OCI-LY3 (cell line): ENCODE measurements around the gene CPSF3.

ENCODE experiments used
- H2AFZ ChIP-seq: fragments of 200-600, 300-600 bp; shearing (Covaris generic); 2 replicates; pipeline ENCODE4 v1.6.0; 2014; ENCODE audit warnings: antibody characterized with exemption, low read depth, low read length
- H3K27ac ChIP-seq: fragments of 200-600, 300-600 bp; sonication (generic); 2 replicates; pipeline ENCODE4 v1.5.1; 2014; ENCODE audit warnings: mild to moderate bottlenecking, low read length, moderate library complexity, mixed read lengths
- H3K27me3 ChIP-seq: fragments of 200-600, 300-600 bp; sonication (generic); 2 replicates; pipeline ENCODE4 v1.6.1; 2014; ENCODE audit warnings: low read depth, low read length, mixed read lengths
- H3K36me3 ChIP-seq: fragments of 200-600, 300-600 bp; sonication (generic); replicated peaks from 2 replicates; pipeline ENCODE3; 2014; ENCODE audit warnings: low read depth, low read length, mixed read lengths
- H3K4me1 ChIP-seq: fragments of 300-600, 200-600 bp; sonication (generic); 2 replicates; pipeline ENCODE4 v1.6.1; 2014; ENCODE audit warnings: low read length, mixed read lengths
- H3K4me2 ChIP-seq: fragments of 200-600, 300-600 bp; sonication (generic); 2 replicates; pipeline ENCODE4 v1.6.1; 2014; ENCODE audit warnings: low read length, mixed read lengths
- H3K4me3 ChIP-seq: fragments of 300-600, 200-600 bp; sonication (generic); 2 replicates; pipeline ENCODE4 v1.5.1; 2014; ENCODE audit warnings: antibody characterized with exemption, mild to moderate bottlenecking, low read length, moderate library complexity
- H3K79me2 ChIP-seq: fragments of 300-600, 200-600 bp; shearing (Covaris generic); 2 replicates; pipeline ENCODE4 v1.6.1; 2014; ENCODE audit warnings: mild to moderate bottlenecking, low read length, mixed read lengths
- H3K9ac ChIP-seq: fragments of 300-600, 200-600 bp; shearing (Covaris generic); 2 replicates; pipeline ENCODE4 v1.6.0; 2014; ENCODE audit warnings: mild to moderate bottlenecking, low read length, moderate library complexity
- H3K9me3 ChIP-seq: fragments of 200-600, 300-600 bp; shearing (Covaris generic); 2 replicates; pipeline ENCODE4 v1.6.1; 2014; ENCODE audit warnings: low read length, mixed read lengths; ENCODE audit not compliant: insufficient read depth
- H4K20me1 ChIP-seq: fragments of 200-600, 300-600 bp; sonication (generic); 2 replicates; pipeline ENCODE4 v1.6.1; 2016; ENCODE audit warnings: low read length, mixed read lengths; ENCODE audit not compliant: insufficient read depth
- EZH2phosphoT487 ChIP-seq: fragments of 200-600 bp; shearing (Covaris generic); IDR thresholded peaks from 2 replicates; pipeline ENCODE4 v1.6.1; 2018; ENCODE audit warnings: antibody characterized with exemption, mixed run types, low read depth
- TF ChIP-seq, protein P1 (sequence below): fragments of 200-600, 300-600 bp; sonication (generic); IDR thresholded peaks from 2 replicates; pipeline ENCODE4 v1.5.1; 2014; ENCODE audit warnings: antibody characterized with exemption, low read length, low read depth

The CPSF3 gene

DNA sequence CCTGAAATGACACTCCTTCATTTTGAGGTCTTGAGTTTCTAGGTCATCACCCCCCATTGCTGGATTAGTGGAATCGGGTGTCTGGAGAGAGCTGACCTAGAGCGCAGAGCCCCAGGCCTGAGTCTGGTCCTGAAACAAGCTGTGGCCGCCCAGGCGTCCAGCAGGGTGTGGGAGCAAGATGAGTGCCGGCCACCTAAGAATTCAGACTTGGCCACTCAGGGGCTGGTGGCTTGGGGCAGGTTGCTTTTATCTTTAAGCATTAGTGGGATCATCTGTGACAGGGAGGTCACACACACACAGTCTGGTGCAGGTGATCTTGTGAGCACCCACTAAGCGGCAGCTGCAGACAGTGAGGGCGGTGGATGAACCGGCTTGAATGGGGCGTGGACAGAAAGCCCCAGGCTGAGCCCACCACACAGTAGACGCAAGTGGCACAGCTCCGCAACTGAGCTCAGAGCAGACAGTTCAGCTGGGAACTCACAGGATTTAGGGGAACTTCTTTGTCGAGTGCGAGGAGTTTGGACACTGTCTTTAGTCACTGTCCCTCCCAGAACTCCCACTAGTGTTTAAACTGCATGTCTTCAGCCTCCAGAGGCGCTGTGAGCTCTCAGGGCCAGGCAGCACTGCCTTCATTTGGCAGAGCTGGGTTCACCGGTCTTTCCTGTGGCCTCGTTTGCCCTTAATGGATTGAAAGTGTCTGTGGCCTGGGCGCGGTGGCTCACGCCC is 21.6 kb upstream of the CPSF3 start:
- Histone ChIP-seq H3K4me1 (no peaks in the 10 kb centered on the region), H3K4me2 (no peak overlapping the region), H3K27me3 (no peaks in the 10 kb centered on the region), H3K36me3 (no peaks in the 10 kb centered on the region), H3K9me3 (no peaks in the 10 kb centered on the region), H3K79me2 (no peaks in the 10 kb centered on the region), H4K20me1 (no peaks in the 10 kb centered on the region), H3K4me3 (no peak overlapping the region), H3K9ac (no peak overlapping the region), H2AFZ (no peak overlapping the region), H3K27ac (no peak overlapping the region)
- TF ChIP-seq EZH2phosphoT487: no peak
- TF ChIP-seq, protein P1, sequence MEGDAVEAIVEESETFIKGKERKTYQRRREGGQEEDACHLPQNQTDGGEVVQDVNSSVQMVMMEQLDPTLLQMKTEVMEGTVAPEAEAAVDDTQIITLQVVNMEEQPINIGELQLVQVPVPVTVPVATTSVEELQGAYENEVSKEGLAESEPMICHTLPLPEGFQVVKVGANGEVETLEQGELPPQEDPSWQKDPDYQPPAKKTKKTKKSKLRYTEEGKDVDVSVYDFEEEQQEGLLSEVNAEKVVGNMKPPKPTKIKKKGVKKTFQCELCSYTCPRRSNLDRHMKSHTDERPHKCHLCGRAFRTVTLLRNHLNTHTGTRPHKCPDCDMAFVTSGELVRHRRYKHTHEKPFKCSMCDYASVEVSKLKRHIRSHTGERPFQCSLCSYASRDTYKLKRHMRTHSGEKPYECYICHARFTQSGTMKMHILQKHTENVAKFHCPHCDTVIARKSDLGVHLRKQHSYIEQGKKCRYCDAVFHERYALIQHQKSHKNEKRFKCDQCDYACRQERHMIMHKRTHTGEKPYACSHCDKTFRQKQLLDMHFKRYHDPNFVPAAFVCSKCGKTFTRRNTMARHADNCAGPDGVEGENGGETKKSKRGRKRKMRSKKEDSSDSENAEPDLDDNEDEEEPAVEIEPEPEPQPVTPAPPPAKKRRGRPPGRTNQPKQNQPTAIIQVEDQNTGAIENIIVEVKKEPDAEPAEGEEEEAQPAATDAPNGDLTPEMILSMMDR: no peak

DNA sequence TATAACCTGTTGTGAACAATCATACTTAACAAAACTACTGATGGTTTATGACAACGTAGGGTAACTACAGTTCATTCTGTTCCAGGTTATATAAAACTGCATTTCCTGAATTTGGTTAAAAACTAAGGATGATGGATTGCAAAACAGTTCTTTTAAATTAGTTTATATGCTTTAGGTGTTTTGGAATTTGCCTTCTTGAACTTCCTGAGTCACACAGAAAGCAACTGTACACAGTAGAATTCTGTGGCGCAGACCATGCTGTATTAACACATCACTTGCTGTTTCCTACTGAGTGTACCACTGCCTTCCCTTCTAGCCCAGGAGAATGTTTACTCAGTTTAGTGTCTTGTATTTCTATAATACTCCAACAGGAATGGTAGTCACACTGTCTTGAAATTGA is 19.5 kb upstream of the CPSF3 start:
- no peak for TF ChIP-seq EZH2phosphoT487
- TF ChIP-seq, protein P1: no peak
- H3K4me2 ChIP-seq: no peak overlapping the region
- no peaks in the 10 kb centered on the region for H3K4me1 ChIP-seq
- no peaks in the 10 kb centered on the region for H3K36me3 ChIP-seq
- no peaks in the 10 kb centered on the region for H3K9me3 ChIP-seq
- no peak overlapping the region for H3K9ac ChIP-seq
- no peak overlapping the region for H3K4me3 ChIP-seq
- H3K27ac ChIP-seq: no peak overlapping the region
- no peaks in the 10 kb centered on the region for H3K27me3 ChIP-seq
- H3K79me2 ChIP-seq: no peaks in the 10 kb centered on the region
- H2AFZ ChIP-seq: no peak overlapping the region
- no peaks in the 10 kb centered on the region for H4K20me1 ChIP-seq

DNA sequence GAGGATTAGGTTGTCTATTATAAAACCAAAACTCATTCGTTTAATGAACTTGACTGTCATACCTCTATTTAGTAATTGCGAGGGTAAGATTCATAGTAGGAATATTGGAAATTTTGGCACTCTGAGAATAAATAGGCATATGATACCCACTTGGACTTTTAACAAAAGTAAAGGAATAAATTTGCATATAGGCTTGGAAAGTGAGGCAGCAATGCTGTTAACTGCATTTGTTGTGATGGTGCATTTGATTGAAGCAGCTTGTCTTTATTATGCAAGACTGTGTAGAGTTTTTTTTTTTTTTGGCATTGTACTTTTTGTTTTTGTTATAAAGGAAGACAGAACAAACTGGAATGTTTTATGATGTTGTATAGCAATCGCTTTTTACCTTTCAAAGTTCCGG is 19.0 kb upstream of the CPSF3 start:
- Histone ChIP-seq H3K9ac (no peak overlapping the region), H3K27ac (no peak overlapping the region), H3K36me3 (no peaks in the 10 kb centered on the region)

DNA sequence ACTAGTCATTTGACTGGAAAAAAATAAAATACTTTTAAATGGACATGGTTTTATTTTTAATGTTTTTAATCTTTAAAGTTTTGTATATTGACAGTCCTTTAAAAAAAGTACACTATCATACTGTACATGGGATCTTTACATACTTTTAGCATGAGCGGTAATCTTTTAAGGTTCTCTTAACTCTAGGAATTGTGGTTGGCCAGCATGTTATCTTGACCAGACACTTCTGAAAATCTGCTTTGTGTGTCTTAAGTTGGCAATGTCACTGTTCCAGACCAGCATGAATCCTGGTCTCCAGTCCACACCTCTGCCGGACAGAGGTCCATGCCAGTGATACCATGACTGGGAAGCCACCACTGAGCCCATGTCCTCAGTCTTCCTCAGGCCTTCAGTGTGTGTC is 17.8 kb upstream of the CPSF3 start:
- no peak overlapping the region for H3K4me2 ChIP-seq
- H3K9ac ChIP-seq: no peak overlapping the region
- no peak overlapping the region for H3K4me3 ChIP-seq
- H3K79me2 ChIP-seq: no peaks in the 10 kb centered on the region
- H3K4me1 ChIP-seq: no peaks in the 10 kb centered on the region
- no peaks in the 10 kb centered on the region for H4K20me1 ChIP-seq
- no peaks in the 10 kb centered on the region for H3K9me3 ChIP-seq
- no peak for TF ChIP-seq EZH2phosphoT487
- TF ChIP-seq, protein P1: no peak
- no peak overlapping the region for H2AFZ ChIP-seq
- H3K27me3 ChIP-seq: no peaks in the 10 kb centered on the region
- no peaks in the 10 kb centered on the region for H3K36me3 ChIP-seq
- H3K27ac ChIP-seq: no peak overlapping the region

More for the DNA sequence above, 19.0 kb upstream of the CPSF3 start:
- Histone ChIP-seq H3K27me3 (no peaks in the 10 kb centered on the region), H3K4me1 (no peaks in the 10 kb centered on the region), H3K79me2 (no peaks in the 10 kb centered on the region), H4K20me1 (no peaks in the 10 kb centered on the region), H3K4me3 (no peak overlapping the region), H3K4me2 (no peak overlapping the region), H2AFZ (no peak overlapping the region), H3K9me3 (no peaks in the 10 kb centered on the region)
- TF ChIP-seq, protein P1: no peak
- no peak for TF ChIP-seq EZH2phosphoT487
